Duodenal mucosa (tissue), 2 donors: ENCODE results near the gene LPXN.

ENCODE experiments used
- H3K27ac ChIP-seq: one replicate; pipeline ENCODE4 v1.7.0; 2013; ENCODE audit warnings: low read depth, low read length
- H3K27me3 ChIP-seq, 2 donors: one replicate each; pipeline ENCODE4 v1.7.0; 2013; ENCODE audit warnings: low read length in 2 of 2, control low read depth in 1 of 2; ENCODE audit not compliant: insufficient read depth in 2 of 2, control insufficient read depth in 1 of 2
- H3K36me3 ChIP-seq, 2 donors: one replicate each; pipeline ENCODE4 v1.7.0; 2013; ENCODE audit warnings: low read length in 2 of 2, control low read depth in 1 of 2; ENCODE audit not compliant: insufficient read depth in 2 of 2, control insufficient read depth in 1 of 2
- H3K4me1 ChIP-seq, 2 donors: one replicate each; pipeline ENCODE4 v1.7.0; 2013; ENCODE audit warnings: low read length in 2 of 2, control low read depth in 1 of 2; ENCODE audit not compliant: insufficient read depth in 2 of 2, control insufficient read depth in 1 of 2
- H3K4me3 ChIP-seq, 2 donors: one replicate each; pipeline ENCODE4 v1.7.0; 2013; ENCODE audit warnings: low read length in 2 of 2, low read depth in 1 of 2
- H3K9ac ChIP-seq, 2 donors: one replicate each; pipeline ENCODE4 v1.7.0; 2013; ENCODE audit warnings: low read length in 2 of 2, low read depth in 1 of 2
- H3K9me3 ChIP-seq, 2 donors: one replicate each; pipeline ENCODE4 v1.7.0; 2013; ENCODE audit warnings: low read length in 2 of 2, control low read depth in 1 of 2; ENCODE audit not compliant: control insufficient read depth in 1 of 2

LPXN gene

DNA sequence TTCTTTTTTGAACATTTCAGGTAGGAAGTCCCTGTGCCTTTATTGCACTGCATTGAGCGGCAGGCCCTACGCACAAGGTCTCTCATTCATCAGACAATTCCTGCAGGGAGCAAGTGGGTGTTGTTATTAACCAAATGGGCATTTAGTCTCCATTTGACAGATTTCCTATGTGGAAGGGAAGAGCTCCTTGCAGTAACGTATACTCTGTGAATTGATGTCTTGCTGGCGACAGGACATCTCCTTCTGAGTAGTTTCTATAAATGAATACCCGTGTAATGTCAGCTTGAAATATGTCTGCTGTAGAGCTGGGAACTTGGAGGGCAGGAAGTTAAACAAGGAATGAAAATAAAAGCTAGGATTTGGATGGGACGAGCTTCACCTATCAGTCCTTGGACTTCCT, 71.4 kb downstream of the LPXN start:
- no peaks in the 10 kb centered on the region for H3K27me3 ChIP-seq
- H3K4me3 ChIP-seq, result no peak overlapping the region
- H3K4me1 ChIP-seq, result no peaks in the 10 kb centered on the region
- no peak overlapping the region for H3K27ac ChIP-seq
- H3K9me3 ChIP-seq, result no peaks in the 10 kb centered on the region
- no peaks in the 10 kb centered on the region for H3K36me3 ChIP-seq
- no peak overlapping the region for H3K9ac ChIP-seq

DNA sequence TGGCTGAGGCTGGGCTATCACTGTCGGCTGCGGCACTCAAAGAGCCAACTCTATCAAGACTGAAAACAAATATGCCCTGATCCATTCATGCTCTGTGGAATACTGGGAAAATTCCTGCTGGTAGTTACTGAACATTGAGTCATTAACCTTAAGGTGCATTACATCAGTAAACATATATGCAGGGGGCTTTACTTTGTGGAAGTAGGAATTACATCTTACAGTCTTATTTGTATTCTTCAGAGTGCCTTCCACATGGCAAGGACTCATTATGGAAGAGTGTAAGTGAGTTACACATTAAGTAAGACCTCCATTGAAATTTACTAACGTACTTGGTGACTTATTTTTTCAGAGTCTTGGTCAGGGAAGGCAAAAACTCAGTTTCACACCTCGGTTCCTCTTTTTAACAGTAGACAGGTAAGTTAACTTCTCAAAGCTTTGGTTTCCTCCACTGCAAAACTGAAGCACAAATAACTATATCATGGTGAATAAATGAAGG, 72.2 kb downstream of the LPXN start:
- no peak overlapping the region for H3K4me3 ChIP-seq
- H3K9ac ChIP-seq, result no peak overlapping the region
- no peak overlapping the region for H3K27ac ChIP-seq
- H3K4me1 ChIP-seq, result no peaks in the 10 kb centered on the region
- no peaks in the 10 kb centered on the region for H3K36me3 ChIP-seq
- H3K9me3 ChIP-seq, result no peaks in the 10 kb centered on the region
- H3K27me3 ChIP-seq, result no peaks in the 10 kb centered on the region

DNA sequence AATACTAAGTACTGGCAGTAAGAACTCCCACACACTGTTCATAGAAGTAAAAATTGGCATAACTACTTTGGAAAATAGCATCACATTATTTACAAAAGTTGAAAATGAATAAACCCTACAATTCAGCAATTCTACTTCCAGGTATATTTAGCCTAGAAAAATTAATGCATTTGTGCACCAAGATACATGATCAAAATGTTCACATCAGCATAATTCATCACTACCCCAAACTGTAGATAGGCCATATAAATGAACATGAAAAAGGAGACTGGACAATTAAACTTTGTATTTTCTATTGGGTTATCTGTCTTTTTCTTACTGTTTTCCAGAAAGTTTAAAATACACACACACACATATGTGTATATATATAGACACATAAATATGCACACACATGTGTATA, 73.7 kb downstream of the LPXN start:
- Histone ChIP-seq H3K27me3 (no peaks in the 10 kb centered on the region), H3K4me3 (no peak overlapping the region), H3K27ac (no peak overlapping the region), H3K9me3 (no peaks in the 10 kb centered on the region), H3K36me3 (no peaks in the 10 kb centered on the region), H3K9ac (no peak overlapping the region), H3K4me1 (no peaks in the 10 kb centered on the region)

DNA sequence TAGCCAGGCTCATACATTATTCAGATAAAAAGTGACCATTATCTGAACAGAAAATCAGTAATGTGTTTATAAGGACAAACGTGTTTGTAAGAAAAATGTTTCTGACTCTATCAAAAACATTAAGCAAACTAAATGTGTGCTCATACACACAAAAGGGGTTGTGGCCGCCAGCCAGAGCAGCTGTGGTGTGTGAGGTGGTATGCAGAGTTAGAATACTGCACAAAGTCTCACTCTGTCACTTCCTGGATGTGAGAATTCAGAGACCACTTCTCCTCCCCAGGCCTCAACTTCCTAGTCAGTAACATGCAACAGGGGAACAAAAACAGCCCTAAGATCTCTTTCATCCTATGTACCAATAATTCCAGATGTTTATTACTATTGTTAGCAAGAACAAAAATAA, 77.2 kb downstream of the LPXN start:
- Histone ChIP-seq H3K9ac (no peak overlapping the region), H3K27ac (no peak overlapping the region), H3K4me3 (no peak overlapping the region), H3K4me1 (no peaks in the 10 kb centered on the region), H3K27me3 (no peaks in the 10 kb centered on the region), H3K36me3 (no peaks in the 10 kb centered on the region), H3K9me3 (no peaks in the 10 kb centered on the region)

DNA sequence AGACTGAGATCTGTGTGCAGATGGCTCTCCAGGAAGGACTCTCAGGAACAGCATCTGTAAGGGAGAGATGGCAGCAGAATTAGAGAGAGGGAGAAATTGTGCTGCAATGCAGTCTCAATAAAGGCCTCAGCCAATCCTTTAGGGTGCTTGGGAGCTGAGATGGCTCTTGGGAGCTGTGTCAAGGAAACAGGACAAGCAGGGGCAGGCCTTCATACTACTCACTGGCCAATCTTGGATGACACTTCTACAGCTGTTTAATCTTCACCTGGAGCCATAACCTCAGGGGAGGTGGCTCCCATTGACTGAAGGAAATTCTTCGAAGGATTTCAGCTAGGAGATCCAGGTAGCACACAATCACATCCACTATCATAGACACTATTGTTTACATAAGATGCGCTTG, 77.7 kb downstream of the LPXN start:
- Histone ChIP-seq H3K9me3 (no peaks in the 10 kb centered on the region), H3K4me3 (no peak overlapping the region), H3K27me3 (no peaks in the 10 kb centered on the region), H3K9ac (no peak overlapping the region), H3K4me1 (no peaks in the 10 kb centered on the region), H3K27ac (no peak overlapping the region), H3K36me3 (no peaks in the 10 kb centered on the region)

DNA sequence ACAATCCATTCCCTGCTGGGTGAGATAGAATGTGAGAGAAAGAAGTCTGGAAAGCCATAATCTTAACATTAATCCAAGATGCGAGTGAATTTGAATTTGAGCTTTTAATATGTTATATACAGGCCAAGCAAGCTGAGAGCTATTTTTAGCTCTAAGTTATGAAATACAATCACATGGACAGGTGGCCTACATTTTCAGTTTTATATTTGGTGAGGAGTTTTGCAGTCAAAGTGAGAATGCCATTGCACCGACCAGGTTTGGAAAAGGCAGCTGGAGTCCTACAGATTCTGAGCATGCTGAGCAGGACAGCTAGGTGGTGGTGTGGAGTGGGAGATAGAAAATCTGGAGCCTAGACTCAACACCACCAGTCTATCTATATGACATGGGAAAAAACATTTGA, 79.8 kb downstream of the LPXN start:
- no peak overlapping the region for H3K4me3 ChIP-seq
- no peaks in the 10 kb centered on the region for H3K9me3 ChIP-seq
- no peaks in the 10 kb centered on the region for H3K27me3 ChIP-seq
- no peaks in the 10 kb centered on the region for H3K4me1 ChIP-seq
- no peaks in the 10 kb centered on the region for H3K36me3 ChIP-seq
- no peak overlapping the region for H3K9ac ChIP-seq
- H3K27ac ChIP-seq, result no peak overlapping the region

DNA sequence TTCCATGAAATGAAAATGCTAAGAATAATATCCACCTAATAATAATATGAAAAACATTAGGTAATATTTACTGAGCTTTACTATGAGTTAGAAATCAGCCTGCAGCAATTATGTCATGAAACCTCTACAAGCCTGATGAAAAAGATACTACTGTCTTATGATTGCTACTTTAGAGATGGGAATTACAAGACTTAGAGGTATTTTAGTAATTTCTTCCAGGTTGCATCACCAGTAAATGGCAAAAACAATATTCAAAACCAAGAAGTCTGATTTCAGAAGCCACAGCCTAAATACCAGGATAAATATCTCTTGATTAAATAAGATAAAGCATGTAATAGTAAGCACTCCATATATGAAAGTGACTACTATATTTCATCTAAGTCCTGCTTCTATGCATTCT, 81.6 kb downstream of the LPXN start:
- H3K9me3 ChIP-seq, result no peaks in the 10 kb centered on the region
- H3K27me3 ChIP-seq, result no peaks in the 10 kb centered on the region
- H3K27ac ChIP-seq, result no peak overlapping the region
- H3K4me3 ChIP-seq, result no peak overlapping the region
- H3K36me3 ChIP-seq, result no peaks in the 10 kb centered on the region
- no peak overlapping the region for H3K9ac ChIP-seq
- H3K4me1 ChIP-seq, result no peaks in the 10 kb centered on the region

DNA sequence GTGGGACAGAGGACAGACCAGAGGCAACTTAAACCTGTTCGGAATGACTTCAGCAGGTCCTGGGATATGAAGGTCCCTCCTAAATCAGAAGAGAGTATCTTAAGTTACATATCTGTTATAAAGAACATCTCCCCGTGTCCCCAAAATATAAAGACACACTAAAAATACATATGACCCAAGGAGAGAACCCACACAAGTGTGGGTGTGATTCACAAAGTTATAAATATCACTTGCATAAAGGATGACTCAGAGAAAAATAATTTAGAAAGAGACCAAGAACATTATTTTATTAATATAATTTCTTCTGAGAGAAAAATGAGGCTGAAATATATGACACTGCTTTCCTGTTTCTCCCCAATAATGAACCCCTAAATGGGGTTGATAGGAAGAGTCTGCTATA, 82.0 kb downstream of the LPXN start:
- H3K9ac ChIP-seq, result no peak overlapping the region
- no peaks in the 10 kb centered on the region for H3K4me1 ChIP-seq
- no peak overlapping the region for H3K4me3 ChIP-seq
- H3K27ac ChIP-seq, result no peak overlapping the region
- H3K9me3 ChIP-seq, result no peaks in the 10 kb centered on the region
- H3K27me3 ChIP-seq, result no peaks in the 10 kb centered on the region
- H3K36me3 ChIP-seq, result no peaks in the 10 kb centered on the region

DNA sequence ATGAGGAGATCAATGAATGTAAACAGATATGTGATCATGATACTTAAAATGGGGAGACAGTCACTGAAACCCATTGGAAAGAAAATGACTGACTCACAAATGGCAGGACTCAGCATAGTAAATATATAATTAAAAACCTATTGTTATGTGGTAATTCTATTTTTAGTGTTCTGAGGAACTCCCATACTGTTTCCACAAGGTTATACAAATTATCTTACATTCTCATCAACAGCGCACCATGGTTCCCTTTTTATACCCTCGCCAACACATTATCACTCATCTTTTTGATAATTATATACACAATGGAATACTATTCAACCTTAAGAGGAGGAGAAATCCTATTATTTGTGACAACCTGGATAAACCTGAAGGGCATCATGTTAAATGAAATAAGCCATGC, 84.8 kb downstream of the LPXN start:
- Histone ChIP-seq H3K27me3 (no peaks in the 10 kb centered on the region), H3K36me3 (no peaks in the 10 kb centered on the region), H3K4me3 (no peak overlapping the region), H3K9me3 (no peaks in the 10 kb centered on the region), H3K9ac (no peak overlapping the region), H3K27ac (no peak overlapping the region), H3K4me1 (no peaks in the 10 kb centered on the region)

DNA sequence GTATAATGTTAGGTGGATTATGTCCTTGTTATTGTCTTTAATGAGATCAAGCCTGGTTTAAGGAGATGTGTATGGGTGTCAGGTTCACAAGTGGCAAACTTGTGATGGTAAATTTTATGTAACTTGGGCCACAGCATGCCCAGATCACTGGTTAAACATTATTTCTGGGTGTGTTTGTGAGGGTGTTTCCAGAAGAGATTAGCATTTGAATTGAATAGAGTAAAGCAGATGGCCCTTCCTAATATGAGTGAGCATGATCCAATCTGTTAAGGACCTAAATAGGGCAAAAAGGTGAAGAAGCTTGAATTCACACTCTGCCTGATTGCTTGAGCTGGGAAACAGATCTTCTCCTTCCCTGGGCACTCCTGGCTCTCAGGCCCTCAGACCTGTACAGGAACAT, 88.5 kb downstream of the LPXN start:
- Histone ChIP-seq H3K4me1 (no peaks in the 10 kb centered on the region), H3K36me3 (no peaks in the 10 kb centered on the region), H3K9ac (no peak overlapping the region), H3K9me3 (no peaks in the 10 kb centered on the region), H3K27ac (no peak overlapping the region), H3K27me3 (no peaks in the 10 kb centered on the region), H3K4me3 (no peak overlapping the region)

DNA sequence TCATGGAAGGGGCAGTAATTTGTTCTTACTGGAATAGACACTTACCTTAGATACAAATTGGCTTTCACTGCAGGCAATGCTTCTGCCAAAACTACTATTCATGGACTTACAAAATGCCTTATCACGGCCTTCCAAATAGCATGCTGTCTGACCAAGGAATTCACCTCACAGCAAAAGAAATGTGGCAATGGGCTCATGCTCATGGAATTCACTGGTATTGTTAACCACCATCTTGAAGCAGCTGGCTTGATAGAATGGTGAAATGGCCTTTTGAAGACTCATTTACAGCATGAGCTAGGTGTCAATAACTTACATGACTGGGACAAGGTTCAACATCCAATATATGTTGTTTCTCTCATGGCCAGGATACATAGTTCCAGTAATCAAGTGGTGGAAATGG, 89.7 kb downstream of the LPXN start:
- Histone ChIP-seq H3K36me3 (no peaks in the 10 kb centered on the region), H3K9ac (no peak overlapping the region), H3K9me3 (no peaks in the 10 kb centered on the region), H3K4me1 (no peaks in the 10 kb centered on the region), H3K27ac (no peak overlapping the region), H3K4me3 (no peak overlapping the region), H3K27me3 (no peaks in the 10 kb centered on the region)
